Transverse colon (tissue), 4 donors: Measurements from ENCODE around the gene HDGF. TPM values are rescaled to one million over a fixed set of nuclear protein-coding genes. Genes with fewer than 3 reads are reported as not detected.

Experiments
- DNase-seq: peaks from one replicate; pipeline ENCODE4 v3.0.0-alpha.2; 2019
- H3K27ac ChIP-seq, 4 donors: fragments of 200-600 bp; sonication (generic); 2 replicates each; pipeline ENCODE4 v1.5.1; 2016 to 2018; ENCODE audit warnings: inconsistent platforms in 4 of 4
- H3K27me3 ChIP-seq: fragments of 200-600 bp; sonication (generic); 2 replicates; pipeline ENCODE4 v1.5.1; 2017; ENCODE audit warnings: inconsistent platforms
- H3K36me3 ChIP-seq, 4 donors: fragments of 200-600 bp; sonication (generic); 2 replicates each; pipeline ENCODE4 v1.5.1; 2017 to 2019; ENCODE audit warnings: inconsistent platforms in 4 of 4
- H3K4me1 ChIP-seq, 4 donors: fragments of 200-600 bp; sonication (generic); 2 replicates each; pipeline ENCODE4 v1.5.1; 2017 to 2020; ENCODE audit warnings: inconsistent platforms in 4 of 4
- H3K4me3 ChIP-seq, 4 donors: fragments of 200-600 bp; sonication (generic); 1 replicate in 1 of 4; 2 replicates in 3 of 4; pipeline versions ENCODE4 v1.5.1 to v1.6.1; 2017 to 2019; ENCODE audit warnings: inconsistent platforms in 4 of 4
- H3K9me3 ChIP-seq, 2 donors: fragments of 200-600 bp; sonication (generic); 2 replicates each; pipeline ENCODE4 v1.5.1; 2017 to 2019; ENCODE audit warnings: inconsistent platforms in 2 of 2
- EP300 ChIP-seq: sonication (generic); formaldehyde crosslinking; IDR thresholded peaks from one replicate; pipeline ENCODE4 v1.6.1; 2017; ENCODE audit warnings: antibody characterized with exemption, low read depth
- POLR2A ChIP-seq: fragments of 450-650 bp; IDR thresholded peaks from one replicate; pipeline ENCODE4 v1.6.1; 2016; ENCODE audit warnings: antibody characterized with exemption, mild to moderate bottlenecking, moderate library complexity
- POLR2AphosphoS5 ChIP-seq, 3 donors: sonication (generic); formaldehyde crosslinking; IDR thresholded peaks; one replicate each; pipeline ENCODE4 v1.6.1; 2016; ENCODE audit warnings: antibody characterized with exemption in 3 of 3
- WGBS, 2 donors: methylation state at CpG; one replicate each; pipeline ENCODE4 v1.1.5; 2018; ENCODE audit warnings: low coverage in 1 of 2; 5-methylcytosine and 5-hydroxymethylcytosine counted together
- in situ Hi-C, 4 donors: fragments of 200-750 bp; cut with MboI; loops; one replicate each; pipeline versions ENCODE4 v1.15.0 to v1.15.1; 2017; ENCODE audit warnings: low sequenced_read_pairs in 3 of 4, low pct_ligation_motif_present in 1 of 4, low pct_unique_long_range_greater_than_20kb in 1 of 4
- intact Hi-C: fragments of 100-400 bp; cut with DNase I; formaldehyde crosslinking; loops from one replicate; pipeline ENCODE4 v1.15.1; 2023; ENCODE audit warnings: low total_unique reads
- total RNA-seq, 4 donors: library from RNA; depleted of rRNA; stranded (reverse); fragments of >200 nt; gene quantifications; one replicate each; pipeline ENCODE4 v1.1.0, GENCODE V29; 2016
- TF ChIP-seq, protein P1 (sequence below), 5 experiments: fragments of 200-600 bp in 3 of 5; fragments of 450-650 bp in 2 of 5; sonication (generic) in 3 of 5; IDR thresholded peaks; 1 replicate in 2 of 5; 2 replicates in 3 of 5; pipeline ENCODE4 v1.5.1; 2016 to 2017; ENCODE audit warnings: antibody characterized with exemption in 5 of 5, inconsistent platforms in 3 of 5, mild to moderate bottlenecking in 2 of 5, moderate library complexity in 1 of 5

HDGF gene
- total RNA-seq, 4 donors from 2014 or later: 150 to 204 (median 179) TPM

DNA sequence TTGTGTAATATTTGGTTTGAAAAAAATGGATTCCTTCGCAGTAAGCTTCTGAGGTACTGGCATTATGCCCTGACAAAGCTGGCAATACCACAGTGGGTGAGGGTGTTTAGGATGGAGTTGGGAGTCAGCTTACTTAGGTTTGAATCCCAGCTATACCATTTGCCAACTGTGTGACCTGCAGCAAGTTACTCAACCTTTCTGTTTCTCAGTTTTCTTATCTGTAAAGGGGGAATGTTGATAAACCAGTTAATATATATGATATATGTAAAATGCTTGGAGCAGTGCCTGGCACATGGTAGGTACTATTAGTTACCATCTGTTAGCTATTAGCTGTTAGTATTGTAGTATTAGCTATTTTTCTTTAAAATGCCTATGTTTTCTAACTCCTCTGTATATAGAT is 4.9 kb upstream of the HDGF start:
- no peak for TF ChIP-seq POLR2A
- TF ChIP-seq EP300: no peak
- TF ChIP-seq, protein P1, sequence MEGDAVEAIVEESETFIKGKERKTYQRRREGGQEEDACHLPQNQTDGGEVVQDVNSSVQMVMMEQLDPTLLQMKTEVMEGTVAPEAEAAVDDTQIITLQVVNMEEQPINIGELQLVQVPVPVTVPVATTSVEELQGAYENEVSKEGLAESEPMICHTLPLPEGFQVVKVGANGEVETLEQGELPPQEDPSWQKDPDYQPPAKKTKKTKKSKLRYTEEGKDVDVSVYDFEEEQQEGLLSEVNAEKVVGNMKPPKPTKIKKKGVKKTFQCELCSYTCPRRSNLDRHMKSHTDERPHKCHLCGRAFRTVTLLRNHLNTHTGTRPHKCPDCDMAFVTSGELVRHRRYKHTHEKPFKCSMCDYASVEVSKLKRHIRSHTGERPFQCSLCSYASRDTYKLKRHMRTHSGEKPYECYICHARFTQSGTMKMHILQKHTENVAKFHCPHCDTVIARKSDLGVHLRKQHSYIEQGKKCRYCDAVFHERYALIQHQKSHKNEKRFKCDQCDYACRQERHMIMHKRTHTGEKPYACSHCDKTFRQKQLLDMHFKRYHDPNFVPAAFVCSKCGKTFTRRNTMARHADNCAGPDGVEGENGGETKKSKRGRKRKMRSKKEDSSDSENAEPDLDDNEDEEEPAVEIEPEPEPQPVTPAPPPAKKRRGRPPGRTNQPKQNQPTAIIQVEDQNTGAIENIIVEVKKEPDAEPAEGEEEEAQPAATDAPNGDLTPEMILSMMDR (IDR thresholded peaks at IDR 0.05): no peak
- TF ChIP-seq POLR2AphosphoS5 (IDR thresholded peaks at IDR 0.05): no peak
- Histone ChIP-seq H3K4me3 (no peak overlapping the region), H3K27ac (no peak overlapping the region), H3K4me1 (peaks cover 5 to 15% (median 8%) of the 10 kb centered on the region in 4 donors), H3K27me3 (no peaks in the 10 kb centered on the region), H3K36me3 (no peaks in the 10 kb centered on the region), H3K9me3 (no peaks in the 10 kb centered on the region)
- 86 to 94% methylated on average over 1 of the region's 1 CpG for WGBS, 2 donors
- DNase-seq: no peak
- in situ Hi-C loops: no loop called here
- intact Hi-C loops: no loop called here

DNA sequence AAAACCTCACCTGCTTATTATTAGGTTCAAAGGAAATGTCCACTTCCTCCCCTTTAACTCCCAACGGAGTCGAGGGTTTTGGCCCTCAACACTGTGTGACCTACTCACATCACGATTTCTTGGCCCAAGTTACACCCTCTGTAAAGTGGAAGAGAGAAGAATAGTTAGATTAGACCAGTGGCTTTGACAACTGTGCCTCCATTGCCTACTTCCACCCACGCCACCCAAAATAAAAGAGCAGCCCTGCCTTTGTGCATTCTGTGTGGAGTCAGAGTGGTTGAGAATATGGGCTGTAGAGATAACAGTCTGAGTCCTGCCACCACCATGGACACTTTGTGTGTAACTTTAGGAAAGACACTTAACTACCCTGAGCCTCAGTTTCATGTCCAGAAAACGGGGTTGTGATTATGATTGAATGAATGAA is 4.1 kb upstream of the HDGF start:
- TF ChIP-seq EP300: no peak
- TF ChIP-seq POLR2A: no peak
- TF ChIP-seq, protein P1 (IDR thresholded peaks at IDR 0.05): no peak
- TF ChIP-seq POLR2AphosphoS5 (IDR thresholded peaks at IDR 0.05): no peak
- H3K27me3 ChIP-seq: no peaks in the 10 kb centered on the region
- DNase-seq: no peak
- WGBS, 2 donors: 67 to 80% methylated on average over 2 to 5 of the region's 5 CpGs
- intact Hi-C loops: no loop called here
- H3K9me3 ChIP-seq: no peaks in the 10 kb centered on the region
- H3K27ac ChIP-seq: no peak overlapping the region
- H3K4me3 ChIP-seq: no peak overlapping the region
- in situ Hi-C loops: no loop called here
- H3K36me3 ChIP-seq: no peaks in the 10 kb centered on the region
- H3K4me1 ChIP-seq: peaks cover 5 to 15% (median 8%) of the 10 kb centered on the region in 4 donors

- Histone ChIP-seq H3K36me3 (no peaks in the 10 kb centered on the region), H3K9me3 (no peaks in the 10 kb centered on the region), H3K27me3 (no peaks in the 10 kb centered on the region), H3K4me1 (peaks cover 13 to 27% (median 19%) of the 10 kb centered on the region in 4 donors), H3K4me3 (no peak overlapping the region), H3K27ac (no peak overlapping the region)
- WGBS, 2 donors: 75 to 87% methylated on average over 2 to 8 of the region's 8 CpGs
- intact Hi-C loops: no loop called here
- no peak for TF ChIP-seq POLR2AphosphoS5 (IDR thresholded peaks at IDR 0.05)
- no peak for TF ChIP-seq EP300
- in situ Hi-C loops: no loop called here
- DNase-seq: no peak
These were observed 2.7 kb upstream of the HDGF start for GRCh38 chr1:156754219-156754618.

GRCh38 chr1:156752843-156753482 is 1.5 kb upstream of the HDGF start:
- WGBS, 2 donors: 0 to 26% methylated on average over 1 of the region's 1 CpG
- peak overlapping the region; percentile 95 to 99 (median 98) for H3K27ac ChIP-seq

More at GRCh38 chr1:156752843-156753482, 1.5 kb upstream of the HDGF start:
- intact Hi-C loops (no loop called here), in situ Hi-C loops (no loop called here)
- Histone ChIP-seq H3K27me3 (no peaks in the 10 kb centered on the region), H3K4me1 (peaks cover 18 to 40% (median 32%) of the 10 kb centered on the region in 4 donors), H3K9me3 (no peaks in the 10 kb centered on the region), H3K36me3 (no peaks in the 10 kb centered on the region), H3K4me3 (peak overlapping the region in 2 of 4 donors; percentile 96 to 97)
- DNase-seq: no peak
- TF ChIP-seq POLR2A: no peak
- TF ChIP-seq, protein P1 (IDR thresholded peaks at IDR 0.05): no peak
